ENCODE measurements around the gene SPRED1.

- TF ChIP-seq ZBTB8A (tag by site-specific recombination; IDR thresholded peaks at IDR 0.05) (no peak), CTCF (tag by site-specific recombination; IDR thresholded peaks at IDR 0.05) (no peak), ZFHX2 (tag by site-specific recombination; conservative IDR thresholded peaks at IDR 0.05) (no peak), ZNF223 (tag by site-specific recombination; IDR thresholded peaks at IDR 0.05) (no peak), ZNF501 (tag by site-specific recombination; IDR thresholded peaks at IDR 0.05) (no peak), PATZ1 (tag by site-specific recombination; IDR thresholded peaks at IDR 0.05) (no peak)
These were observed 153.8 kb downstream of the SPRED1 start for GRCh38 chr15:38406436-38406835.
